ENCODE data around the gene SHISAL1. TPM values are rescaled to one million over a fixed set of nuclear protein-coding genes. Genes with fewer than 3 reads are reported as not detected.

The SHISAL1 gene
- total and polyA plus RNA-seq, 2 experiments from 2014 or later = 0.58 to 2.2 TPM

- TF ChIP-seq EZH2phosphoT487 (IDR thresholded peaks at IDR 0.05; ENCODE audit: insufficient read depth, low read depth) (no peak), EZH2 (IDR thresholded peaks at IDR 0.05; ENCODE audit: insufficient read depth, poor library complexity, severe bottlenecking) (no peak)
- no peak overlapping the region for H3K9ac ChIP-seq
- 0 out of 2 replicates have a peak, but pooled peaks cover 5% of the 10 kb centered on the region for H3F3A ChIP-seq (ENCODE audit: insufficient read depth)
- no peak overlapping the region for H3K4me3 ChIP-seq
- H3K27me3 ChIP-seq (replicated peaks; ENCODE audit: insufficient read depth) = 0 out of 2 replicates have a peak, but pooled peaks cover 10% of the 10 kb centered on the region
- H4K20me1 ChIP-seq (ENCODE audit: insufficient read depth) = no peaks in the 10 kb centered on the region
- H2AFZ ChIP-seq = no peak overlapping the region
- H3K36me3 ChIP-seq (ENCODE audit: low read depth) = no peaks in the 10 kb centered on the region
- in situ Hi-C loops (cut with MboI) = no loop called here
- H3K27ac ChIP-seq = no peak overlapping the region
- no peaks in the 10 kb centered on the region for H3K79me2 ChIP-seq (ENCODE audit: insufficient read depth)
- 71% methylated on average over 8 of the region's 8 CpGs for WGBS, 2 experiments (ENCODE audit: low coverage in 1 of 2, low lambda C conversion rate in 2 of 2, missing lambda C conversion rate in 2 of 2)
- no peaks in the 10 kb centered on the region for H3K9me2 ChIP-seq (ENCODE audit: insufficient read depth)
- H3K4me2 ChIP-seq (ENCODE audit: unreplicated experiment) = no peak overlapping the region
- H3K4me1 ChIP-seq (ENCODE audit: insufficient read depth) = peaks cover 20% of the 10 kb centered on the region
- no peak for DNase-seq
- H3K9me3 ChIP-seq (ENCODE audit: low read depth) = no peaks in the 10 kb centered on the region
These were observed 106.1 kb downstream of the SHISAL1 start for GRCh38 chr22:44206696-44207095.

GRCh38 chr22:44206330-44206645, 106.5 kb downstream of the SHISAL1 start:
- H3K36me3 ChIP-seq (ENCODE audit: low read depth) = no peaks in the 10 kb centered on the region
- 79% methylated on average over 8 to 9 of the region's 9 CpGs for WGBS, 2 experiments (ENCODE audit: low coverage in 1 of 2, low lambda C conversion rate in 2 of 2, missing lambda C conversion rate in 2 of 2)
- H3K4me3 ChIP-seq = no peak overlapping the region
- 0 out of 2 replicates have a peak, but pooled peaks cover 5% of the 10 kb centered on the region for H3F3A ChIP-seq (ENCODE audit: insufficient read depth)
- no peak overlapping the region for H3K4me2 ChIP-seq (ENCODE audit: unreplicated experiment)
- H3K79me2 ChIP-seq (ENCODE audit: insufficient read depth) = no peaks in the 10 kb centered on the region
- H4K20me1 ChIP-seq (ENCODE audit: insufficient read depth) = no peaks in the 10 kb centered on the region
- H3K9me2 ChIP-seq (ENCODE audit: insufficient read depth) = no peaks in the 10 kb centered on the region
- no peak for TF ChIP-seq EZH2 (IDR thresholded peaks at IDR 0.05; ENCODE audit: insufficient read depth, poor library complexity, severe bottlenecking)
- TF ChIP-seq EZH2phosphoT487 (IDR thresholded peaks at IDR 0.05; ENCODE audit: insufficient read depth, low read depth) = no peak
- H2AFZ ChIP-seq = no peak overlapping the region
- H3K9me3 ChIP-seq (ENCODE audit: low read depth) = no peaks in the 10 kb centered on the region
- no peak overlapping the region for H3K27ac ChIP-seq
- H3K4me1 ChIP-seq (ENCODE audit: insufficient read depth) = peaks cover 17% of the 10 kb centered on the region
- in situ Hi-C loops (cut with MboI) = no loop called here
- H3K9ac ChIP-seq = no peak overlapping the region
- 0 out of 2 replicates have a peak, but pooled peaks cover 10% of the 10 kb centered on the region for H3K27me3 ChIP-seq (replicated peaks; ENCODE audit: insufficient read depth)
- no peak for DNase-seq

GRCh38 chr22:44205516-44206329, 107.0 kb downstream of the SHISAL1 start:
- peaks cover 12% of the 10 kb centered on the region for H3K4me1 ChIP-seq (ENCODE audit: insufficient read depth)
- in situ Hi-C loops (cut with MboI) = no loop called here

DNA sequence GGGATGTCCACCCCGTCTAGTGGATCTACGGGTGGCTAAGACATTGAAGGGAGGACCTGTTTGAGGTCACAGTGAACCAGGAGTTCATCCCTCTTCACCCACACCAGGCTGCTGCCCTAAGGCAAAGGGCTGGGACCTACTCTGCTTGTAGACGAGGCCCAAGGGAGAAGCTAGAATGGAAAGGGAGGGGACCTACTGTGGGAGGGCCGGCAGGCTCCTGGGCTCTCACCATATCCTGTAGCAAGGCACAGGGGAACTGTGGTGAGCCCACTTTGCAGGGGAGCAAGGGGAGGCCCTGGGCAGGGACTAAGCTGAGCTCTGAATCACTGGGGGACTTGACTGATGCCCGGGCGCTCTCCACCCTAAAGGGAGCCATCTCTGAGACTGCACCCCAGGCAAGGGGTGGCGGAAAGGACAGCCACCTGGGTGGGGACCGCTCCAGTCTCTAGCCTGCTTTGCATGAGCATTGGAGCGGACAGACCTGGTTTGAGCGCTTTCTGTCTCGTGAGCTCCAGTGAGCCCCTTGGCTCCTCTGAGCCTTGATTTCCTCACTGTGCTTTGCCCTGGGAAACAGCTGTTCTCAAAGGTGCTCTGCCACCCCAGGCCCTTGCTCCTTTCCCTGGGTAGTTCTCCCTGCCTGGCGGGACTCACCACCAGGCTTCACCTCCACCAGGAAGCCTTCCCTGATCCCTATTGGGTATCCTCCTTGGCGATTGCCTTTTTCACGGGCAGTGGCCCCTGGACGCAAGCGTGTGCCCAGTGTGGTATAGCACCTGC, 107.8 kb downstream of the SHISAL1 start:
- 73 to 76% methylated on average over 16 of the region's 16 CpGs for WGBS, 2 experiments (ENCODE audit: low coverage in 1 of 2, low lambda C conversion rate in 2 of 2, missing lambda C conversion rate in 2 of 2)
- Histone ChIP-seq H3K9ac (no peak overlapping the region), H3K9me3 (ENCODE audit: low read depth) (no peaks in the 10 kb centered on the region), H3K4me2 (ENCODE audit: unreplicated experiment) (no peak overlapping the region), H3K36me3 (ENCODE audit: low read depth) (no peaks in the 10 kb centered on the region), H3K4me1 (ENCODE audit: insufficient read depth) (peaks cover 12% of the 10 kb centered on the region), H3K4me3 (no peak overlapping the region), H3F3A (ENCODE audit: insufficient read depth) (0 out of 2 replicates have a peak, but pooled peaks cover 5% of the 10 kb centered on the region), H4K20me1 (ENCODE audit: insufficient read depth) (no peaks in the 10 kb centered on the region), H2AFZ (no peak overlapping the region), H3K79me2 (ENCODE audit: insufficient read depth) (no peaks in the 10 kb centered on the region), H3K9me2 (ENCODE audit: insufficient read depth) (no peaks in the 10 kb centered on the region), H3K27ac (no peak overlapping the region), H3K27me3 (replicated peaks; ENCODE audit: insufficient read depth) (0 out of 2 replicates have a peak, but pooled peaks cover 5% of the 10 kb centered on the region)
- TF ChIP-seq EZH2 (IDR thresholded peaks at IDR 0.05; ENCODE audit: insufficient read depth, poor library complexity, severe bottlenecking) = no peak
- TF ChIP-seq EZH2phosphoT487 (IDR thresholded peaks at IDR 0.05; ENCODE audit: insufficient read depth, low read depth) = no peak
- in situ Hi-C loops (cut with MboI) = no loop called here
- no peak for DNase-seq

More at GRCh38 chr22:44205516-44206329, 107.0 kb downstream of the SHISAL1 start:
- WGBS, 2 experiments (ENCODE audit: low coverage in 1 of 2, low lambda C conversion rate in 2 of 2, missing lambda C conversion rate in 2 of 2) = 69 to 79% methylated on average over 16 of the region's 16 CpGs
- Histone ChIP-seq H3F3A (ENCODE audit: insufficient read depth) (0 out of 2 replicates have a peak, but pooled peaks cover 5% of the 10 kb centered on the region), H4K20me1 (ENCODE audit: insufficient read depth) (no peaks in the 10 kb centered on the region), H3K4me3 (no peak overlapping the region), H3K9me3 (ENCODE audit: low read depth) (no peaks in the 10 kb centered on the region), H3K79me2 (ENCODE audit: insufficient read depth) (no peaks in the 10 kb centered on the region), H3K4me2 (ENCODE audit: unreplicated experiment) (no peak overlapping the region), H2AFZ (no peak overlapping the region), H3K27ac (no peak overlapping the region), H3K36me3 (ENCODE audit: low read depth) (no peaks in the 10 kb centered on the region), H3K9me2 (ENCODE audit: insufficient read depth) (no peaks in the 10 kb centered on the region), H3K9ac (no peak overlapping the region), H3K27me3 (replicated peaks; ENCODE audit: insufficient read depth) (0 out of 2 replicates have a peak, but pooled peaks cover 10% of the 10 kb centered on the region)
- no peak for DNase-seq
- no peak for TF ChIP-seq EZH2phosphoT487 (IDR thresholded peaks at IDR 0.05; ENCODE audit: insufficient read depth, low read depth)
- no peak for TF ChIP-seq EZH2 (IDR thresholded peaks at IDR 0.05; ENCODE audit: insufficient read depth, poor library complexity, severe bottlenecking)
